GM21717 (cell line): ENCODE measurements around the gene GSK3B.

Experiments
- ATAC-seq: cut with Tn5 transposase; IDR thresholded peaks from one replicate; pipeline ENCODE4 v1.9.1; 2021; ENCODE audit warnings: mild to moderate bottlenecking, moderate library complexity; ENCODE audit not compliant: unreplicated experiment

Gene GSK3B

GRCh38 chr3:120093911-120094775, at the start of gene GSK3B:
Gene GSK3B (minus strand): TSS chr3:120094447. CDS start chr3:120093434, 1,013 bp downstream.
- ATAC-seq, result peak; percentile 33

DNA sequence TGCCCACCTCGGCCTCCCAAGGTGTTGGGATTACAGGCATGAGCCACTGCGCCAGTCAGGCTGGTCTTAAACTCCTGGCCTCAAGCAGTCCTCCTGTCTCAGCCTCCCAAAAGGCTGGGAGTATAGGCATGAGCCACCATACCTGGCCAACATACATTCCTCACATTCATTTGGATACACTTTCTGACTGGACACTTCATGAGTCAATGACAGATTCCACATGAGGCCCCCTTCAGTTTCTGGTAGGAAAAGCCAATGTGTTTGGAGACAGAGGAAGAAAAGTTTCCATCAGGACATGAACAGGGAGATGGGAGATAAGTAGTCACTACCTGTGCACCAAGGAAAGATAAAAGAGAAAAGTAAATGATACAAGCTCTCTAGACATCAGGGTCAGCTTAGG, 49.4 kb upstream of the GSK3B start:
- no peak for ATAC-seq

GRCh38 chr3:120142236-120142635, 48.0 kb upstream of the GSK3B start:
- no peak for ATAC-seq

DNA sequence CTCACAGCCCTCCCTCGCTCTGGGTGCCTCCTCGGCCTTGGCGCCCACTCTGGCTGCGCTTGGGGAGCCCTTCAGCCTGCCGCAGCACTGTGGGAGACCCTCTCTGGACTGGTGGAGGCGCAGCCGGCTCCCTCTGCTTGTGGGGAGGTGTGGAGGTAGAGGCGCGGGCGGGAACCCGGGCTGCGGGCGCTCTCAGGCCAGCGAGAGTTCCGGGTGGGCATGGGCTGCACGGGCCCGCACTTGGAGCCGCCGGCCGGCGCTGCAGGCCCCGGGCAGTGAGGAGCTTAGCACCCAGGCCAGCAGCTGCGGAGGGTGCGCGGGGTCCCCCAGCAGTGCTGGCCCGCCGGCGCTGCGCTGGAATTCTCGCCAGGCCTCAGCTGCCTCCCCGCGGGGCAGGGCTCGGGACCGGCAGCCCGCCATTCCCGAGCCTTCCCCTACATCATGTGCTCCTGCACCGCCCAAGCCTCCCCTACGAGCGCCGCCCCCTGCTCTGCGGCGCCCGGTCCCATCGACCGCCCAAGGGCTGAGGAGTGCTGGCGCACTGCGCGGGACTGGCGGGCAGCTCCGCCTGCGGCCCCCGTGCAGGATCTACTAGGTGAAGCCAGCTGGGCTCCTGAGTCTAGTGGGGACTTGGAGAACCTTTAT, 46.0 kb upstream of the GSK3B start:
- no peak for ATAC-seq

GRCh38 chr3:120139140-120139539, 44.9 kb upstream of the GSK3B start:
- ATAC-seq, result no peak

GRCh38 chr3:120137548-120137947, 43.3 kb upstream of the GSK3B start:
- ATAC-seq, result no peak

DNA sequence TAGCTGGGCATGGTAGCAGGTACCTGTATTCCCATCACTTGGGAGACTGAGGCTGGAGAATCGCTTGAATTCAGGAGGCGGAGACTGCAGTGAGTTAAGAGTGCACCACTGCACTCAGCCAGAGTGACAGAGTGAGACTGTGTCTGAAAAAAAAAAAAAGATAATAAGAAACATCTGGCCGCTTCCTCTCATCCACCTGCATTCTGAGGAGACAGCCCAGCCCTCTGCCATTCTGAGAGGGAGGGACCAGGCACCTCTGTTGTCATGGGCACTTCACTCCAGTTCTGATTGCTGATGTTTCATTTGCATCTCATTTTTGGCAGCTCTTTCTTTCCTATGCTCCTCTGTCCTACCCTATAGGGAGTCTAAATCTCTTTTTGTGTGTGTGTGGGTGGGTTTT, 36.4 kb upstream of the GSK3B start:
- ATAC-seq, result no peak

GRCh38 chr3:120129718-120130513, 35.7 kb upstream of the GSK3B start:
- no peak for ATAC-seq

DNA sequence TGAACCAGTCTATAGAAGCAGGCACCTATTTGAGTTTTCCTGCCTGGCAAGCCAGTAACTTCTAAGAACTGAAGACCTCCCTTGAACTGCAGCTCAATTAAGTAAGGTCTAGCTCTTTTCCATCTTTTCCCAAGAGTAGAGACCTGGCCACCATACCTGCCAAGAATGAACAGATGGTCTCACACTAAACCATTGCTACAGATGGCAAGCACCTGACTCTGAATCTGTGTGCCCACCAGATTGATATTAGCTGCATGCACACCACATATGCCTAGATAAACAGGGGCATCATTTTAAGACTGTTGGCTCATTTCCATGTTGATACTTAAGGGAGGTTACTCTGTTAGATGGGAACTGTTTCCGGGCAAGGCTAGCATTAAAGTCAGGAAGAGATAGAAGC, 34.8 kb upstream of the GSK3B start:
- no peak for ATAC-seq

GRCh38 chr3:120125992-120126391, 31.7 kb upstream of the GSK3B start:
- no peak for ATAC-seq

DNA sequence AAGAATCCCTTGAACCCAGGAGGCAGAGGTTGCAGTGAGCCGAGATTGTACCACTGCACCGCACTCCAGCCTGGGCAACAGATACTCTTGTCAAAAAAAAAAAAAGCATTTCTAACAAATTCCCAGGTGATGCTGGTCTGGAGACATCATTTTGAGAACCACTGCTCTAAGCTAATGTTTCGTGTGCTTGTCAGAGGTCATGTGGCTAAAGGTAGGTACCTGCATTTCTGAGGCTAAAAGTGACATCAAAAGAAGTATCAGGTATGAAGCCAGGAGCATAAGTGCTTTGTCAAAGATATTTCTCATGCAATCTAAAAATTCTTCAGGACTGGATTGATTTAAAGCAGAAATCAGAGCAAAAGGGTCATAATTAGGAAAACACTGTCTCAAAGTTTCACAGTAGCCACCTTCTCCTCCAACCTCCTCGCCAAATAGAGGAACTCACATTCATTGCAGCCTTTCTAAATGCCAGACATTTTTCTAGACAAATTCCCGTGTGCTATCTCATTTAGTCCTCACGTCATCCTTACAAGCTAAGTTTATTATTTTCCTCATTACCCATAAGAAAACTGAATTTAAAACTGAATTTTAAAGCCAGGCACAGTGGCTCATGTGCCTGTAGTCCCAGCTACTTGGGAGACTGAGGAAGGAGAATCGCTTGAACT, 25.7 kb upstream of the GSK3B start:
- ATAC-seq, result no peak

GRCh38 chr3:120114981-120115380, 20.7 kb upstream of the GSK3B start:
- no peak for ATAC-seq

DNA sequence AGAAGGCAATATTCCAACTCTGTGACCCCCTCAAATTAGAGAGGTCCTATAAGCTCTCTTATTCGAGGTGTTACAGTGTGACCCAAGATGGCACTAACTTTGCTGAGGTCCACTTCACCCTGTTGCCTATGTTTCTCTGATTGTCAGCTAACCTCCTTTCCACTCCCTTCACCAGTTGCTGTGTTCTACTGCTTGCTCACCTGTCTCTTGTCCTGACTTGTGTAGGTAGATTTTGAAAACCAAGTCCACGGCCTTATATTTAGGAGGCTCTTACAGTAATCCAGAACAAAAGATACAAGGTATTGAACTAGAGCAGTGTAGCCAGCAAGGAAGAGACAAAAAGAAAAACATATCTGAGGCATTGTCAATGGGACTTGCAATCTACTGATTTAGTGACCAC, 20.1 kb upstream of the GSK3B start:
- ATAC-seq, result no peak

- ATAC-seq, result no peak
Observed at GRCh38 chr3:120113128-120114116, 19.2 kb upstream of the GSK3B start.

DNA sequence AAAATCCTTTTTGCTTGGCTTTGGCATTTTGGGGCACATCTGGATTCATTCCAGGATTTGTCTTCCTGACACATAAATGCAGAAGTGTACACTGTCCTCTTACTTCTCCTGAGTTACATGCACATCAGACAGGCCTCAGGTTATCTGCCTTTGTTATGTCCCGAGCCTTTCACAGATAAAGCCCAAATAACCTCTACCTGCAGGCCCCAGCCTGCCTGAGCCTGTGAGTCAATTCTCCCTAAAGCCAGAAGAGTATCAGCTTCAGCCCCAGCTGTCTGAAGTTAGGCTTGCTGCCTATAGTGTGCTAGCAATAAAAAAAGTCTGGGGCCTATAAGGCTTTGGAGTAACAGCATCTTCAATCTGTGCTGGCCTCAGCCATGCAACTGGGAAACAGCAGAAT, 17.7 kb upstream of the GSK3B start:
- ATAC-seq, result no peak

DNA sequence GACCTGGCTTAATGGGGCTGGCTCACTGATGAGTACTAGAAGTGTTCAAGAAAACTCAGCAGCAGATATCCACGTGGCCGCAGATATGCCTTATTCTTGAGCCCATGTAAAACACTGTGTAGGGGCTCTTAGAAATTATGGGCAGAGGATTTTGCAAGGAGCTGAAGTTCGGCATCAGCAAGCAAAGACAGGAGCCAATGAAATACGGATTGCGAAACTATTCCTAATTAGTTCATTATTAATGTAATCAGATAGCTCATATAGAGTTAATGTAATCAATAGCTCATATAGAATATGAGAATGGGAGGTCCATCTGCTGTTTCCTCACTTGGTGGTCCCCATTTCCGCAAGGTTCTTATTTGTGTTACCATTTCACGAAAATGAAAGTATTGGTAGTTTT, 9.0 kb upstream of the GSK3B start:
- ATAC-seq, result no peak

DNA sequence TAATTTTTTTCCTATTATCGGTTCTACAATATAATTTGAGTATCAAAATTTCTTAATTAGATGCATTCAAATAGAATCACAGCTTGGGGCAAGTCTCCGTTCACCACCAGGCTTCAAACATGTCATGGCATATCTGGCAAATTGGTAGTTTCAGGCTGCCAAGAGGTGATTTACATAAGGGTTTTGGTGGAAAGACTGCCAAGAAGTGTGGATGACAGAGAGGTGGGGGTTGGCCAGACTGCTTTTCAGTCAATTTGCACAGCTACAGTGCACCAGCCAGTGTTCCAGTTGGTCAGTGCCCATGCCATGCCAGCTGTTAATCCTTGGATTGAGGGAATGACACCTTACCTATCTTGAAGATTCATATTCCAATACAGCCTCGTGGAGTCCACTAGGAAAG, 8.4 kb upstream of the GSK3B start:
- ATAC-seq, result no peak

- ATAC-seq, result no peak
Observed at GRCh38 chr3:120102232-120102631, 8.0 kb upstream of the GSK3B start.

DNA sequence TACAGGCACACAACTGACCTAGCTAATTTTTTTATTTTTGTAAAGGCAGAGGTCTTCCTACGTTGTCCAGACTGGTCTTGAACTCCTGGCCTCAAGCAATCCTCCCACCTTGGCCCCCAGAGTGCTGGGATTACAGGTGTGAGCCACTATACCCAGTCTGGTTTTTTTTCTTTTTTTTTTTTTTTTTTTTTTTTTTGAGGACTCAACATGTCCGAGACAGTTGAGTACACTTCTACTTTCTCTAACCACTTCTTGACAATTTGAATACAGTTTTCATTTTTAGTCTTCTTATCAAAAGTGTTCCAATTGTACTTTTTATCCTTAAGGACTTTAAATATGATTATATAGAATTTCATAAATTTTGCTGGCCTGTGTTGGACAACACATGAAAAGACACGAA, 7.4 kb upstream of the GSK3B start:
- no peak for ATAC-seq

DNA sequence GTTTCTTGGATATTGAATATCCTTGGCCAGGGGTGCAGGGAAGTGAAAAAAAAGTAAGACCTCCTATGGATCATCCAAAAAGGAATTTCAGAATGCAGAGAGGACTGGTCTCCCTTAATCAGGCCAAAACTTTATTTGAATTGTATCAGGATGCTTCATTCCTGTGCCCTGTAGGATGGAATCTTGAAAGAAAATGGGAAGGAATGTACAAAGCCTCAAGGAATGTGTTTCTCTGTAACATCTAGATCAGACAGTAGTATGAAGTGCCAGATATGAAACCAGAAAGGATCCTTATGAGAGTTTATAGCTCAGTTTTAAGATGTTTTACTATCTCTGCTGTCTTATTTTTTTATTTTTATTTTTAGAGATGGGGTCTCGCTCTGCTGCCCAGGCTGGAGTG, 6.5 kb upstream of the GSK3B start:
- ATAC-seq, result no peak
